Spinal cord (tissue), 10 donors: ENCODE results near the gene PTGDR. TPM values are rescaled to one million over a fixed set of nuclear protein-coding genes. Genes with fewer than 3 reads are reported as not detected.

ENCODE experiments used
- DNase-seq, 6 donors: peaks; one replicate each; pipeline versions ENCODE4 v3.0.0 to v3.0.0-alpha.2; 2013 to 2015; ENCODE audit warnings: low spot score in 6 of 6, low read depth in 4 of 6
- H3K27ac ChIP-seq: one replicate; pipeline ENCODE4 v1.5.1; 2013; ENCODE audit warnings: low read depth, low read length, control low read depth
- H3K27me3 ChIP-seq: one replicate; pipeline ENCODE4 v1.6.1; 2013; ENCODE audit warnings: low read length; ENCODE audit not compliant: control insufficient read depth, insufficient read depth
- H3K36me3 ChIP-seq: one replicate; pipeline ENCODE4 v1.6.1; 2013; ENCODE audit warnings: low read length; ENCODE audit not compliant: control insufficient read depth, insufficient read depth
- H3K4me1 ChIP-seq: one replicate; pipeline ENCODE4 v1.6.1; 2013; ENCODE audit warnings: low read length; ENCODE audit not compliant: control insufficient read depth, insufficient read depth
- H3K4me3 ChIP-seq: one replicate; pipeline ENCODE4 v1.5.1; 2013; ENCODE audit warnings: low read depth, low read length, control low read depth
- H3K9me3 ChIP-seq: one replicate; pipeline ENCODE4 v1.6.1; 2013; ENCODE audit warnings: low read length; ENCODE audit not compliant: control insufficient read depth, insufficient read depth
- WGBS: methylation state at CpG from one replicate; pipeline ENCODE4 v1.1.5; 2013; ENCODE audit warnings: missing lambda C conversion rate; ENCODE audit not compliant: insufficient coverage; 5-methylcytosine and 5-hydroxymethylcytosine counted together
- polyA plus RNA-seq, 2 donors: library from polyadenylated mRNA; unstranded; fragments of 120-200 nt; gene quantifications; one replicate each; pipeline ENCODE4 v1.2.1, GENCODE V29; 2013; ENCODE audit not compliant: insufficient read length in 2 of 2
- total RNA-seq, 2 donors: library from RNA; depleted of rRNA in 1 of 2; stranded (reverse); fragments of 120-200 nt in 1 of 2; fragments of >200 nt in 1 of 2; gene quantifications; one replicate each; pipeline versions ENCODE4 v1.2.3 to v1.2.4, GENCODE V29; 2013 to 2014
- donor health status: healthy.

Gene PTGDR
- total and polyA plus RNA-seq, 4 donors, result 0.36 to 10.6 (median 3.2) TPM

GRCh38 chr14:52304248-52304904 is 36.9 kb downstream of the PTGDR start:
- H3K4me3 ChIP-seq, result no peak overlapping the region
- H3K36me3 ChIP-seq, result no peaks in the 10 kb centered on the region
- H3K9me3 ChIP-seq, result no peaks in the 10 kb centered on the region
- no peak for DNase-seq
- H3K27ac ChIP-seq, result no peak overlapping the region
- H3K27me3 ChIP-seq, result no peaks in the 10 kb centered on the region
- 91% methylated on average over 4 of the region's 4 CpGs for WGBS
- no peaks in the 10 kb centered on the region for H3K4me1 ChIP-seq

- WGBS, result 100% methylated on average over 2 of the region's 6 CpGs
- H3K9me3 ChIP-seq, result no peaks in the 10 kb centered on the region
- no peaks in the 10 kb centered on the region for H3K4me1 ChIP-seq
- H3K36me3 ChIP-seq, result no peaks in the 10 kb centered on the region
- DNase-seq, result no peak
- no peak overlapping the region for H3K4me3 ChIP-seq
- H3K27ac ChIP-seq, result no peak overlapping the region
- H3K27me3 ChIP-seq, result no peaks in the 10 kb centered on the region
Measured at GRCh38 chr14:52305014-52305413, 37.5 kb downstream of the PTGDR start.

GRCh38 chr14:52307376-52307775 is 39.9 kb downstream of the PTGDR start:
- Histone ChIP-seq H3K27me3 (peaks cover 10% of the 10 kb centered on the region), H3K4me3 (no peak overlapping the region), H3K9me3 (no peaks in the 10 kb centered on the region), H3K4me1 (no peaks in the 10 kb centered on the region), H3K27ac (no peak overlapping the region), H3K36me3 (no peaks in the 10 kb centered on the region)
- WGBS, result no CpG with 5 or more reads among the region's 4 CpGs
- DNase-seq, result no peak

DNA sequence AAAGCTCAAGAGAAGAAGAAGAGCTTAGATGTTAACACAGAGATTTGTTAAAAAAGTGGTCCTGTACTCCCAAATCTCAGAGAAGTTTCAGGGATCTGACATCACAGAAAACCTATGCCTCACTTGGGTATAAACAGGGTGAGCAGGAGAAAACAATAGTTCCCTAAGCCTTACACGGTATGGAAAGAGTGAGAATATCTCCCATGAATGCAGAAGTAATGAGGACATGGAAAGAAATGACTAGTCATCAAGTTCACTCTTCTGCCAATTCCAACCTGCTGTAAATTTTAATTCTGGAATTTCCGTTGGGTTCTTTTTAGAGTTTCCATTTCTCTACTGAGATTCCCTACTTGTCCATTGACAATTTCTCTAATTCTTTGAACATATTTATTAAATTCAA is 40.4 kb downstream of the PTGDR start:
- H3K27me3 ChIP-seq, result peaks cover 14% of the 10 kb centered on the region
- H3K9me3 ChIP-seq, result no peaks in the 10 kb centered on the region
- no peaks in the 10 kb centered on the region for H3K36me3 ChIP-seq
- no CpG with 5 or more reads among the region's 2 CpGs for WGBS
- no peaks in the 10 kb centered on the region for H3K4me1 ChIP-seq
- no peak overlapping the region for H3K4me3 ChIP-seq
- no peak overlapping the region for H3K27ac ChIP-seq
- DNase-seq, result no peak

DNA sequence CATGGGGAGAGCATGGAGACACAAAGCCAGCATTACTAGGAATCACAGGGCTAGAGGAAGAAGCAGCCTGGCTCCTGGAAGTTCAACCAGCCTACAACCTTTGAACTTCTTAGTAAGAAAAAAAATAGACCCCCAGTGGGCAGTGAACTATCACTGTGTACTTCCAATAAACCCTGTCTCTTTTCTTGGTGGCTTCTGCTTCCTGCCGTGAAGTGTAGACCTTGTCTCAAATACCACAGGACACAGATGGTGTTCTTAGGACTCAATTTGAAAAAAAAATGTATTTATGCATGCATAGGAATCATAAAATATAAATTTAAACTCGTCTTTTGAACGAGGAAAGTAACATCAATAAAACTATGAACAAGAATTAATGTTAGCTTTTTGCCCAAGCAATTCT is 43.0 kb downstream of the PTGDR start:
- no peak overlapping the region for H3K27ac ChIP-seq
- H3K4me1 ChIP-seq, result peaks cover 18% of the 10 kb centered on the region
- no peaks in the 10 kb centered on the region for H3K36me3 ChIP-seq
- no peak overlapping the region for H3K4me3 ChIP-seq
- peaks cover 40% of the 10 kb centered on the region for H3K27me3 ChIP-seq
- no peaks in the 10 kb centered on the region for H3K9me3 ChIP-seq
- WGBS, result no CpG with 5 or more reads among the region's 3 CpGs
- DNase-seq, result no peak

DNA sequence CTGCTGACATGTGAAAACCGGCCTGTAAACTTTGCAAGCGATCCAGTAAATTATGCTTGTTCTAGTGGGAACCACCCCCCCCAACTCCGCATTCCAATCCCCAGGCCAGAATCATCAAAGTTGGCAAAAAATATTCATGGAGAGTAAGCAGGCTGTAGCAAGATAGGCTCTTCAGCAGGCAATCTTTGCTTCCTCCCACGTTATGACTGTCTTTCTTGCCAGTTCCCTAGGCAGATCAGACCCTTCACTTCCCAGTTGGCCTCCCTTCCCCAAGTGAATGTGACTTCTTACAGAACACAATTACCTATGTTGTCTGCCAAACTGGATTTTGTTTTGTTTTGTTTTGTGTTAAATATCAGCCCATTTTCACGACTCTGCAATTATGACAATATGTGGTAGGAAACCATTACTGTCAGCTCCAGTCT is 45.4 kb downstream of the PTGDR start:
- Histone ChIP-seq H3K27ac (no peak overlapping the region), H3K27me3 (peaks cover 42% of the 10 kb centered on the region), H3K4me3 (no peak overlapping the region), H3K9me3 (no peaks in the 10 kb centered on the region), H3K36me3 (no peaks in the 10 kb centered on the region), H3K4me1 (peaks cover 18% of the 10 kb centered on the region)
- 89% methylated on average over 4 of the region's 5 CpGs for WGBS
- peak in 1 of 6 donors; percentile 35 for DNase-seq

GRCh38 chr14:52313462-52313861 is 46.0 kb downstream of the PTGDR start:
- 13% methylated on average over 3 of the region's 10 CpGs for WGBS
- H3K4me1 ChIP-seq, result peaks cover 18% of the 10 kb centered on the region
- peaks cover 42% of the 10 kb centered on the region for H3K27me3 ChIP-seq

DNA sequence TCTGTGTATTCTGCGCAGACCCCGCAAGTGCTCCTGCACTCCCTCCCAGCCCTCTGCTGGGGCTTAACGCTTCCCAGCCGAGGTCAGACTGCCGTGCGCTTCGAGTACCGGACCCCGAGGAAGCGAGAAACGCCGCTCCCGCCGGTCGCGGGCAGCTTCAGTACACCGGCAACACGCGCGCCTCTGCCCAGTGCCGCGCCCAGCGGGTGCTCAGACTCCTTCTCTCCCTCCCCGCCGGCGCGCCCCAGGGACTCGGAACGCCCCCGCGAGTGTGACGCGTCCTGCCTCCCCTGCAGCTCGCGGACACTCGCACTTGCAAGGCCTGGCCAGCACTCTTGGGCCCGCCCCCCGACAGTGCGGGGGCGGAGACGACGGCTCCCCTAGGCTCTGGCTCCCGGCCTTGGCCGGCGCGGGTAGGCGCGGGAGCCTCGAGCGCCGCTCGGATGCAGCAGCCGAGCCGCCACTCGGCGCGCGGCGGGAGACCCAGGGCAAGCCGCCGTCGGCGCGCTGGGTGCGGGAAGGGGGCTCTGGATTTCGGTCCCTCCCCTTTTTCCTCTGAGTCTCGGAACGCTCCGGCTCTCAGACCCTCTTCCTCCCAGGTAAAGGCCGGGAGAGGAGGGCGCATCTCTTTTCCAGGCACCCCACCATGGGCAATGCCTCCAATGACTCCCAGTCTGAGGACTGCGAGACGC is 46.6 kb downstream of the PTGDR start, which contains the start of gene PTGER2:
Gene PTGER2, plus strand, starts transcription at position 410 of the 692 bp plus-strand sequence. Its CDS starts 237 bp downstream, at position 647.
- WGBS, result under 1% methylated on average over 73 of the region's 73 CpGs
- Histone ChIP-seq H3K27me3 (peaks cover 42% of the 10 kb centered on the region), H3K36me3 (no peaks in the 10 kb centered on the region), H3K9me3 (no peaks in the 10 kb centered on the region), H3K4me1 (peaks cover 18% of the 10 kb centered on the region), H3K27ac (peak within 1 kb of the TSS; percentile 75), H3K4me3 (peak within 1 kb of the TSS; percentile 56)
- DNase-seq, result peak in 3 of 6 donors; percentile 26 to 81 (median 73)

More at GRCh38 chr14:52313462-52313861, 46.0 kb downstream of the PTGDR start:
- Histone ChIP-seq H3K9me3 (no peaks in the 10 kb centered on the region), H3K27ac (peak overlapping the region; percentile 75), H3K4me3 (peak overlapping the region; percentile 48), H3K36me3 (no peaks in the 10 kb centered on the region)
- DNase-seq, result no peak

- 1% methylated on average over 63 of the region's 63 CpGs for WGBS
- Histone ChIP-seq H3K36me3 (no peaks in the 10 kb centered on the region), H3K27ac (no peak overlapping the region), H3K27me3 (peaks cover 42% of the 10 kb centered on the region), H3K4me3 (peak overlapping the region; percentile 56), H3K4me1 (peaks cover 18% of the 10 kb centered on the region), H3K9me3 (no peaks in the 10 kb centered on the region)
- peak in 1 of 6 donors; percentile 49 for DNase-seq
Measured at GRCh38 chr14:52314595-52315354, 47.3 kb downstream of the PTGDR start.
